HepG2 (cell line): Measurements from ENCODE around the gene USP30. TPM values are rescaled to one million over a fixed set of nuclear protein-coding genes. Genes with fewer than 3 reads are reported as not detected.

Source experiments
- ATAC-seq: fragments of 200-7000 bp; cut with Tn5 transposase; 3 replicates; pipeline ENCODE4 v1.9.1; 2020; ENCODE audit warnings: mild to moderate bottlenecking, moderate library complexity
- BruUV-seq: library from RNA; stranded (reverse); fragments of 400-500 nt; replicated peaks from 2 replicates; lab custom pipeline; 2021; lab: Mats Ljungman, UMichigan
- CTCF ChIA-PET: fragments of 300-600 bp; formaldehyde crosslinking; extraction: SDS; loops from one replicate; lab custom pipeline; 2021; ENCODE audit warnings: low total read pairs, inconsistent platforms, low intra/inter-chr PET ratio; lab: Yijun Ruan, JAX
- POLR2A ChIA-PET: fragments of 350-600 bp; sonication (Branson Sonifier 250); formaldehyde crosslinking; loops from one replicate; lab custom pipeline; 2020; ENCODE audit warnings: antibody characterized with exemption, inconsistent platforms; lab: Yijun Ruan, JAX
- DNase-seq: peaks from one replicate; pipeline ENCODE4 v3.0.0-alpha.2; 2015; ENCODE audit warnings: low spot score
- FAIRE-seq: peaks from 3 replicates; lab custom pipeline; 2011; peaks lifted over from hg19 to GRCh38; lab: Jason Lieb, UNC
- H2AFZ ChIP-seq: one replicate; pipeline ENCODE4 v1.6.1; 2011; ENCODE audit warnings: low read length, inconsistent platforms
- H3K27ac ChIP-seq: fragments of 300-600 bp; 3 replicates; pipeline ENCODE4 v1.8.0; 2011; ENCODE audit warnings: mixed run types, mild to moderate bottlenecking, mixed read lengths, low read length, inconsistent platforms; ENCODE audit not compliant: insufficient read depth; ENCODE audit errors: extremely low read length
- H3K27me3 ChIP-seq, 2 experiments: fragments of 200-600 bp in 1 of 2; 2 replicates in 1 of 2; 3 replicates in 1 of 2; pipeline versions ENCODE4 v1.6.0 to v1.8.0; 2011; ENCODE audit warnings: low read length in 2 of 2, mild to moderate bottlenecking in 2 of 2, moderate library complexity in 2 of 2, inconsistent platforms in 1 of 2; ENCODE audit not compliant: insufficient read depth in 2 of 2, control insufficient read depth in 1 of 2
- H3K36me3 ChIP-seq, 2 experiments: fragments of 200-600 bp in 1 of 2; replicated peaks in 1 of 2; 2 replicates in 1 of 2; 3 replicates in 1 of 2; pipeline versions ENCODE4 v1.5.1 to v1.8.0; 2011; ENCODE audit warnings: low read length in 2 of 2, inconsistent platforms in 1 of 2; ENCODE audit not compliant: insufficient read depth in 2 of 2, control insufficient read depth in 1 of 2
- H3K4me1 ChIP-seq: 2 replicates; pipeline ENCODE4 v1.5.1; 2012; ENCODE audit warnings: low read length, inconsistent platforms; ENCODE audit not compliant: insufficient read depth
- H3K4me2 ChIP-seq: 2 replicates; pipeline ENCODE4 v1.6.0; 2011; ENCODE audit warnings: low read depth, low read length, inconsistent platforms
- H3K4me3 ChIP-seq, 3 experiments: fragments of 200-600 bp in 1 of 3; sonication (generic), shearing (Covaris generic) in 1 of 3; replicated peaks in 1 of 3; 2 replicates each; pipeline ENCODE4 v1.5.1; 2011 to 2016; ENCODE audit warnings: low read length in 3 of 3, inconsistent platforms in 2 of 3, low read depth in 2 of 3, mild to moderate bottlenecking in 2 of 3, control low read depth in 1 of 3, mixed read lengths in 1 of 3; ENCODE audit not compliant: insufficient read depth in 1 of 3
- H3K79me2 ChIP-seq: one replicate; pipeline ENCODE4 v1.6.1; 2011; ENCODE audit warnings: low read length, inconsistent platforms; ENCODE audit not compliant: insufficient read depth
- H3K9ac ChIP-seq: 2 replicates; pipeline ENCODE4 v1.6.0; 2011; ENCODE audit warnings: mild to moderate bottlenecking, low read depth, low read length, inconsistent platforms; ENCODE audit not compliant: insufficient read depth
- H3K9me3 ChIP-seq: 2 replicates; pipeline ENCODE4 v1.5.1; 2012; ENCODE audit warnings: mild to moderate bottlenecking, low read length
- H4K20me1 ChIP-seq: 2 replicates; pipeline ENCODE4 v1.6.0; 2011; ENCODE audit warnings: inconsistent platforms, mild to moderate bottlenecking, low read length, moderate library complexity; ENCODE audit not compliant: insufficient read depth
- ELF4 ChIP-seq: sonication (generic); formaldehyde crosslinking; IDR thresholded peaks from 2 replicates; pipeline ENCODE4 v1.5.0; 2020; ENCODE audit warnings: missing genetic modification reagents, mild to moderate bottlenecking, moderate library complexity, borderline replicate concordance
- FOXK2 ChIP-seq: fragments of 450-650 bp; IDR thresholded peaks from 2 replicates; pipeline ENCODE4 v1.6.1; 2016
- GABPB1 ChIP-seq: IDR thresholded peaks from 2 replicates; pipeline ENCODE4 v1.6.1; 2016; ENCODE audit warnings: mild to moderate bottlenecking, missing genetic modification reagents, moderate library complexity, missing compliant biosample characterization
- HNRNPLL ChIP-seq: fragments of 200-400 bp; formaldehyde crosslinking; IDR thresholded peaks from 2 replicates; pipeline ENCODE4 v1.6.1; 2017; ENCODE audit warnings: mild to moderate bottlenecking, low read depth, low read length; ENCODE audit not compliant: poor library complexity, severe bottlenecking
- KDM5B ChIP-seq: sonication (generic); formaldehyde crosslinking; IDR thresholded peaks from 2 replicates; pipeline ENCODE4 v1.4.0; 2020; ENCODE audit warnings: missing genetic modification reagents, mild to moderate bottlenecking, borderline replicate concordance
- MEF2D ChIP-seq: sonication (generic); formaldehyde crosslinking; IDR thresholded peaks from 2 replicates; pipeline ENCODE4 v1.5.1; 2020; ENCODE audit warnings: mild to moderate bottlenecking, missing genetic modification reagents
- MEIS2 ChIP-seq: sonication (generic); formaldehyde crosslinking; IDR thresholded peaks from 2 replicates; pipeline ENCODE4 v1.9.0; 2021; ENCODE audit warnings: mild to moderate bottlenecking, missing genetic modification reagents
- SETDB1 ChIP-seq: sonication (generic); formaldehyde crosslinking; IDR thresholded peaks from 2 replicates; pipeline ENCODE4 v1.5.1; 2020; ENCODE audit warnings: missing genetic modification reagents, mild to moderate bottlenecking, borderline replicate concordance
- SRY ChIP-seq: sonication (generic); formaldehyde crosslinking; IDR thresholded peaks from 2 replicates; pipeline ENCODE4 v1.8.0; 2022; ENCODE audit warnings: mild to moderate bottlenecking, missing genetic modification reagents
- SSRP1 ChIP-seq: IDR thresholded peaks from 2 replicates; pipeline ENCODE4 v1.6.1; 2016; ENCODE audit warnings: control low read depth
- ZFYVE20 ChIP-seq: sonication (generic); formaldehyde crosslinking; IDR thresholded peaks from 2 replicates; pipeline ENCODE4 v1.8.0; 2023; ENCODE audit warnings: low read depth, mild to moderate bottlenecking, moderate library complexity, missing genetic modification reagents, borderline replicate concordance
- ZNF619 ChIP-seq: sonication (generic); formaldehyde crosslinking; IDR thresholded peaks from 2 replicates; pipeline ENCODE4 v1.4.0; 2020; ENCODE audit warnings: mild to moderate bottlenecking, missing genetic modification reagents
- ZNF746 ChIP-seq: sonication (generic); formaldehyde crosslinking; IDR thresholded peaks from 2 replicates; pipeline ENCODE4 v1.8.0; 2022; ENCODE audit warnings: mild to moderate bottlenecking, missing genetic modification reagents
- WGBS: methylation state at CpG from one replicate; pipeline ENCODE4 v1.1.6; 2017; ENCODE audit warnings: low lambda C conversion rate; 5-methylcytosine and 5-hydroxymethylcytosine counted together
- in situ Hi-C: cut with HindIII; loops from 2 replicates; pipeline ENCODE4 v1.10.0; 2017; ENCODE audit warnings: low pct_unique_long_range_greater_than_20kb; ENCODE audit not compliant: extremely low pct_ligation_motif_present
- intact Hi-C: fragments of 100-400 bp; cut with micrococcal nuclease; formaldehyde crosslinking; loops from one replicate; pipeline ENCODE4 v1.10.0; 2022; ENCODE audit not compliant: unreplicated experiment
- polyA plus RNA-seq, 8 experiments: library from polyadenylated mRNA; depleted of rRNA in 3 of 8; stranded (reverse) in 7 of 8; unstranded in 1 of 8; fragments of >200 nt; fragmentation: Illumina TruSeq in 4 of 8; extraction: Trizol in 4 of 8; gene quantifications; 2 replicates each; pipeline versions ENCODE4 v1.2.1 to v1.2.3, GENCODE V29; 2011 to 2016; ENCODE audit warnings: low read depth in 4 of 8, missing spikeins in 1 of 8, mixed read lengths in 1 of 8; ENCODE audit not compliant: insufficient read depth in 1 of 8
- total RNA-seq, 5 experiments: library from RNA; depleted of rRNA; stranded (reverse); fragments of >200 nt; fragmentation: Illumina TruSeq; extraction: Trizol; gene quantifications; 2 replicates each; pipeline ENCODE4 v1.2.3, GENCODE V29; 2016; ENCODE audit warnings: low read depth in 1 of 5
- TF ChIP-seq, protein P1 (sequence below): sonication (generic); formaldehyde crosslinking; IDR thresholded peaks from 2 replicates; pipeline ENCODE4 v1.5.0; 2020; ENCODE audit warnings: mild to moderate bottlenecking, low read depth, missing genetic modification reagents, borderline replicate concordance
- TF ChIP-seq, protein P2 (sequence below): sonication (generic); formaldehyde crosslinking; IDR thresholded peaks from 2 replicates; pipeline ENCODE4 v1.4.0; 2020; ENCODE audit warnings: missing genetic modification reagents

USP30 gene
- total and polyA plus RNA-seq, 2 of the 13 experiments (the other 11 are each of a cell fraction or from before 2014, with no cell fraction given) = 11.2 to 20.8 TPM

DNA sequence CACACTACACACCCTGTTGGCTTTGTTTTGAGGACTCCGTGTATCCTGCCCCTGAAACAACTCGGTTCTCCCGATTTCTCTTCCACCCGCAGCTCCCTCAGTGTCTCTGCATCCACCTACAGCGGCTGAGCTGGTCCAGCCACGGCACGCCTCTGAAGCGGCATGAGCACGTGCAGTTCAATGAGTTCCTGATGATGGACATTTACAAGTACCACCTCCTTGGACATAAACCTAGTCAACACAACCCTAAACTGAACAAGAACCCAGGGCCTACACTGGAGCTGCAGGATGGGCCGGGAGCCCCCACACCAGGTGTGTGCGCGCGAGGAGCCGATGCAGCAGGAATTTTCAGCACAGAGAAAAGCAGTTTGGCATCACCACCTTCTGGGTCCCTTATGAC lies 30.4 kb downstream of the USP30 start:
- TF ChIP-seq MEF2D (CRISPR knock-in tag) (no peak), SRY (CRISPR knock-in tag) (no peak), ZNF746 (no peak), ZFYVE20 (no peak), GABPB1 (CRISPR knock-in tag) (no peak), SETDB1 (CRISPR knock-in tag) (no peak), ELF4 (CRISPR knock-in tag) (no peak), KDM5B (CRISPR knock-in tag) (no peak), MEIS2 (CRISPR knock-in tag) (no peak), HNRNPLL (no peak), ZNF619 (CRISPR knock-in tag) (no peak), SSRP1 (CRISPR knock-in tag) (no peak), FOXK2 (no peak)
- TF ChIP-seq, protein P1, sequence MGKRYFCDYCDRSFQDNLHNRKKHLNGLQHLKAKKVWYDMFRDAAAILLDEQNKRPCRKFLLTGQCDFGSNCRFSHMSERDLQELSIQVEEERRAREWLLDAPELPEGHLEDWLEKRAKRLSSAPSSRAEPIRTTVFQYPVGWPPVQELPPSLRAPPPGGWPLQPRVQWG (CRISPR knock-in tag) = no peak
- TF ChIP-seq, protein P2, sequence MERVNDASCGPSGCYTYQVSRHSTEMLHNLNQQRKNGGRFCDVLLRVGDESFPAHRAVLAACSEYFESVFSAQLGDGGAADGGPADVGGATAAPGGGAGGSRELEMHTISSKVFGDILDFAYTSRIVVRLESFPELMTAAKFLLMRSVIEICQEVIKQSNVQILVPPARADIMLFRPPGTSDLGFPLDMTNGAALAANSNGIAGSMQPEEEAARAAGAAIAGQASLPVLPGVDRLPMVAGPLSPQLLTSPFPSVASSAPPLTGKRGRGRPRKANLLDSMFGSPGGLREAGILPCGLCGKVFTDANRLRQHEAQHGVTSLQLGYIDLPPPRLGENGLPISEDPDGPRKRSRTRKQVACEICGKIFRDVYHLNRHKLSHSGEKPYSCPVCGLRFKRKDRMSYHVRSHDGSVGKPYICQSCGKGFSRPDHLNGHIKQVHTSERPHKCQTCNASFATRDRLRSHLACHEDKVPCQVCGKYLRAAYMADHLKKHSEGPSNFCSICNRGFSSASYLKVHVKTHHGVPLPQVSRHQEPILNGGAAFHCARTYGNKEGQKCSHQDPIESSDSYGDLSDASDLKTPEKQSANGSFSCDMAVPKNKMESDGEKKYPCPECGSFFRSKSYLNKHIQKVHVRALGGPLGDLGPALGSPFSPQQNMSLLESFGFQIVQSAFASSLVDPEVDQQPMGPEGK (CRISPR knock-in tag) = no peak
- H3K27me3 ChIP-seq = no peaks in the 10 kb centered on the region
- 96% methylated on average over 14 of the region's 14 CpGs for WGBS
- H3K9me3 ChIP-seq = no peaks in the 10 kb centered on the region
- ChIA-PET POLR2A (no interaction called here), CTCF (no interaction called here)
- no peak overlapping the region for H2AFZ ChIP-seq
- H3K36me3 ChIP-seq = peaks cover 7 to 41% of the 10 kb centered on the region in 2 experiments
- H3K27ac ChIP-seq = no peak overlapping the region
- no peaks in the 10 kb centered on the region for H3K79me2 ChIP-seq
- H3K4me2 ChIP-seq = no peak overlapping the region
- no peak for FAIRE-seq
- no peak for DNase-seq
- ATAC-seq = no peak
- H3K9ac ChIP-seq = no peak overlapping the region
- in situ Hi-C loops = no loop called here
- no TSS peak for BruUV-seq
- peaks cover 38% of the 10 kb centered on the region for H3K4me1 ChIP-seq
- no peaks in the 10 kb centered on the region for H4K20me1 ChIP-seq
- intact Hi-C loops = no loop called here
- no peak overlapping the region for H3K4me3 ChIP-seq
